Activated CD4-positive, alpha-beta T cell treated with anti-CD3 and anti-CD28 coated beads, Interleukin-2, amount 10 ng/mL, durations not matched to agents 24 days and 14 days (primary cell): ENCODE measurements around the gene BAIAP2L2. TPM values are rescaled to one million over a fixed set of nuclear protein-coding genes. Genes with fewer than 3 reads are reported as not detected.
"Not testable (repeated sequence)": the region's sequence is repeated elsewhere in the genome, so short reads cannot be mapped to it uniquely, and the experiment has no call there.

Source experiments
- DNase-seq: peaks from one replicate; pipeline ENCODE4 v3.0.0; 2022
- H3K27ac Mint-ChIP-seq: one replicate; pipeline ENCODE4 v1.8.0; 2022; ENCODE audit warnings: mild to moderate bottlenecking, mixed read lengths
- H3K27me3 Mint-ChIP-seq: one replicate; pipeline ENCODE4 v1.8.0; 2022; ENCODE audit warnings: mixed read lengths
- H3K36me3 Mint-ChIP-seq: one replicate; pipeline ENCODE4 v1.8.0; 2022; ENCODE audit warnings: low read depth, mild to moderate bottlenecking, mixed read lengths
- H3K4me1 Mint-ChIP-seq: one replicate; pipeline ENCODE4 v1.8.0; 2021; ENCODE audit warnings: mixed read lengths
- H3K4me3 Mint-ChIP-seq: one replicate; pipeline ENCODE4 v1.8.0; 2022; ENCODE audit warnings: mild to moderate bottlenecking, moderate library complexity, mixed read lengths
- H3K9me3 Mint-ChIP-seq: one replicate; pipeline ENCODE4 v1.8.0; 2021; ENCODE audit warnings: mixed read lengths
- intact Hi-C: fragments of 100-400 bp; cut with micrococcal nuclease; formaldehyde crosslinking; loops from one replicate; pipeline ENCODE4 v1.15.1; 2023
- total RNA-seq: library from RNA; stranded (reverse); gene quantifications from 2 replicates; pipeline ENCODE4 v1.2.3, GENCODE V29; 2022

Gene BAIAP2L2
- total RNA-seq, result 0.19 and 0.45 TPM in 2 replicates

DNA sequence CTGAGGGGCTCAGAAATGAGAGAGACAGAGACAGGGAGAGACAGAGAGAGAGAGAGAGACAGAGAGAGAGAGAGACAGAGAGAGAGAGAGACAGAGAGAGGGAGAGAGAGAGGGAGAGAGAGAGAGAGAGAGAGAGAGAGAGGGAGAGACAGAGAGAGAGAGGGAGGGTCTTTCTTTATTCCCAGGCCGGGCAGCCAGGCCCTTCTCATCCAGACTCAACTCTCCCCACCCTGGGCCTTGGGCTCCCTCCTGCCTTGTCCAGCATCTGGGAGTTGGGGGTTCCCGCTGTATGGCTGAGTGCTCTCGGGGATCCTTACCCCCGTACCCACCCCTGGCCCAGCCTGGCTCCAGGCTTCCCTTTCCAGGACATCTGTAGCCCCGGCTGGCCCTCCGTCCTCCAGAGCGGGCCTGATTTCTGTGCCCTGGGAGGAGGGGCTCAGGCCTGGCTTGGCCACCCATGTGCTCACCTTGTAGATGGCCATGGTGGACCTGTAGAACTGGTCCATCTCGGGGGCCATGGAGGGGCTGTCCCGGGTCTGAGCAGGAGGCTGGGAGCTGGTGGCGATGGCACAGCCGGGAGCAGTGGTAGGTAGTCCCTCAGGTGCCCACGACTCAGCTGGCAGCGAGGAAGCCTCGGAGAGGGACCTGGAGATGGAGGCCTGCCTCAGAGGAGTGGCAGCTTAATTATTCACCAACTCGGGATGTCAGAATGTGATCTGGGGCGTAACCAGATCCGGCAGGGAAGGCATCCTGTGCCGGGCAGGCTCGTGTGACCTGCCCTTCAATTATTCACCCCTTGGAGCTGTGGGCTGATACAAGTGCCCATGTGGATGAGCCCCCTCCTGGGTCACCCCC is at the start of gene BAIAP2L2:
TSS of gene BAIAP2L2 (minus strand) at position 677 of the 855 bp plus-strand sequence. CDS start at position 518, 159 bp downstream.
- Mint-ChIP-seq H3K27ac (peak within 1 kb of the TSS; percentile 5), H3K4me3 (no peak within 1 kb of the TSS), H3K27me3 (no peaks in the 10 kb centered on the region), H3K9me3 (no peaks in the 10 kb centered on the region), H3K4me1 (no peaks in the 10 kb centered on the region), H3K36me3 (no peaks in the 10 kb centered on the region)
- intact Hi-C loops, result loop anchor here (10.0 kb wide), 1 partner anchor 95 kb away; the partner anchor contains the start of gene MAFF
- no peak for DNase-seq

DNA sequence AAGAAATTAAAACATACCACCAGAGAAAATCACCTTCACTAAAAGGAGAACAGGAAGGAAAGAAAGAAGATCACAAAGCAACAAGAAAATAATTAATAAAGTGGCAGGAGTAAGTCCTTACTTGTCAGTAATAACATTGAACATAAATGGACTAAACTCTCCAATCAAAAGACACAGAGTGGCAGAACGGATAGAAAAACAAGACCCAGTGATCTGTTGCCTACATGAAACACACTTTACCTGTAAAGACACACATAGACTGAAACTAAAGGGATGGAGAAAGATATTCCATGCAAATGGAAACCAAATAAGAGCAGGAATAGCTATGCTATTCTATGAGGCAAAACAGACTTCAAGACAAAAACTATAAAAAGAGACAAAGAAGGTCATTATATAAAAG is 45.2 kb upstream of the BAIAP2L2 start:
- no peaks in the 10 kb centered on the region for H3K27me3 Mint-ChIP-seq
- no peak for DNase-seq
- H3K36me3 Mint-ChIP-seq, result no peaks in the 10 kb centered on the region
- no peak overlapping the region for H3K4me3 Mint-ChIP-seq
- H3K4me1 Mint-ChIP-seq, result no peaks in the 10 kb centered on the region
- no peak overlapping the region for H3K27ac Mint-ChIP-seq
- intact Hi-C loops, result no loop called here
- H3K9me3 Mint-ChIP-seq, result no peaks in the 10 kb centered on the region

DNA sequence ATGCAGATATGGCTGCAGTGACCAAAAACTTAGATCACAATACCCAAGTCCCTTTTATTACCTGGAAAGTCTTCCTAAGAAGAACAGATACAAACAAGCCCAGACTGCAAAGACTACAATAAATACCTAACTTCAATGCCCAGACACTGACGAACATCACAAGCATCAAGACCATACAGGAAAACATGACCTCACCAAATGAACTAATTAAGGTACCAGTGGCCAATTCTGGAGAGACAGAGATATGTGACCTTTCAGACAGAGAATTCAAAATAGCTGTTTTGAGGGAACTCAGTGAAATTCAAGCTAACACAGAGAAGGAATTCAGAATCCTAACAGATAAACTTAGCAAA is 44.1 kb upstream of the BAIAP2L2 start:
- H3K4me3 Mint-ChIP-seq, H3K27me3 Mint-ChIP-seq, H3K9me3 Mint-ChIP-seq, intact Hi-C loops, H3K27ac Mint-ChIP-seq, DNase-seq, H3K4me1 Mint-ChIP-seq, H3K36me3 Mint-ChIP-seq: not testable (repeated sequence)

GRCh38 chr22:38153821-38154562 is 43.5 kb upstream of the BAIAP2L2 start:
- Mint-ChIP-seq H3K4me3 (no peak overlapping the region), H3K27ac (no peak overlapping the region)
- DNase-seq, result no peak

DNA sequence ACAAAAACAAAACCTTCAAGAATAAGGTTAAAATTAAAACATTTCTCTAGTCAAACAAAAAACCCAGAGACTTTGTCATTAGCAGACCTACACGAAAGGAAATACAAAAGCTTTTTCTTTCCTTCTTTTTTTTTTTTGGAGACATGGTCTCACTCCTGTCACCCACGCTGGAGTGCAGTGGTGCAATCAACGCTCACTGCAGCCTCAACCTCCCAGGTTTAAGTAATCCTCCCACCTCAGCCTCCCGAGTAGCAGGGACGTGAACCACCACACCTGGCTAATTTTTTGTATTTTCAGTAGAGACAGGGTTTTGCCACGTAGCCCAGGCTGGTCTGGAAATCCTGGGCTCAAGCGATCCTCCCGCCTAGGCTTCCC is 40.6 kb upstream of the BAIAP2L2 start:
- intact Hi-C loops, result no loop called here
- H3K9me3 Mint-ChIP-seq, result no peaks in the 10 kb centered on the region
- H3K27ac Mint-ChIP-seq, result no peak overlapping the region

More at GRCh38 chr22:38153821-38154562, 43.5 kb upstream of the BAIAP2L2 start:
- H3K27me3 Mint-ChIP-seq, result no peaks in the 10 kb centered on the region
- H3K9me3 Mint-ChIP-seq, result no peaks in the 10 kb centered on the region
- intact Hi-C loops, result no loop called here
- no peaks in the 10 kb centered on the region for H3K36me3 Mint-ChIP-seq
- H3K4me1 Mint-ChIP-seq, result no peaks in the 10 kb centered on the region

GRCh38 chr22:38148245-38148644 is 37.8 kb upstream of the BAIAP2L2 start:
- H3K4me1 Mint-ChIP-seq, result peaks cover 14% of the 10 kb centered on the region
- intact Hi-C loops, result no loop called here
- DNase-seq, result no peak
- H3K9me3 Mint-ChIP-seq, result no peaks in the 10 kb centered on the region
- H3K4me3 Mint-ChIP-seq, result no peak overlapping the region
- H3K27me3 Mint-ChIP-seq, result no peaks in the 10 kb centered on the region
- H3K36me3 Mint-ChIP-seq, result peaks cover 5% of the 10 kb centered on the region
- H3K27ac Mint-ChIP-seq, result no peak overlapping the region

More for the DNA sequence above, 40.6 kb upstream of the BAIAP2L2 start:
- Mint-ChIP-seq H3K36me3 (peaks cover 2% of the 10 kb centered on the region), H3K27me3 (no peaks in the 10 kb centered on the region), H3K4me1 (peaks cover 11% of the 10 kb centered on the region), H3K4me3 (no peak overlapping the region)
- DNase-seq, result no peak

GRCh38 chr22:38146166-38146565 is 35.7 kb upstream of the BAIAP2L2 start:
- peaks cover 14% of the 10 kb centered on the region for H3K4me1 Mint-ChIP-seq
- DNase-seq, H3K27me3 Mint-ChIP-seq, H3K36me3 Mint-ChIP-seq, H3K4me3 Mint-ChIP-seq, intact Hi-C loops, H3K27ac Mint-ChIP-seq, H3K9me3 Mint-ChIP-seq: not testable (repeated sequence)

DNA sequence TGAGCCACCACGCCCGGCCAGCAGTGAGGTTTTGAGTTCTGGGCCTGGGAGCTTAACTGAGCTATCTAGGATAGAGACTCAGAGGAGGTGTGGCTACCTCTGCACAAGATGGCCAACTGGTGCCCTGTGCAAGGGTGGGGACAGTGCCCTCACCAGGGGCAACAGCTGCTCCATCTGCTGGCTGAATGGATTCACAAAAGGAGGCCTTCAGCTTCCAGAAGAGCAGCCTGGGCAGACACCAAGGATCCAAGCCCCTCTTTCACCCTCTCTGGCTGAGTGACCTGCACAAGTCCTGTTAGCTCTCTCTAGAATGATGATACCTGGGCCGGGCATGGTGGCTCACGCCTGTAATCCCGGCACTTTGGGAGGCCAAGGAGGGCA is 33.5 kb upstream of the BAIAP2L2 start:
- Mint-ChIP-seq H3K9me3 (no peaks in the 10 kb centered on the region), H3K27me3 (no peaks in the 10 kb centered on the region), H3K4me1 (peaks cover 14% of the 10 kb centered on the region), H3K27ac (no peak overlapping the region), H3K4me3 (no peak overlapping the region), H3K36me3 (peaks cover 8% of the 10 kb centered on the region)
- intact Hi-C loops, result no loop called here
- DNase-seq, result no peak

DNA sequence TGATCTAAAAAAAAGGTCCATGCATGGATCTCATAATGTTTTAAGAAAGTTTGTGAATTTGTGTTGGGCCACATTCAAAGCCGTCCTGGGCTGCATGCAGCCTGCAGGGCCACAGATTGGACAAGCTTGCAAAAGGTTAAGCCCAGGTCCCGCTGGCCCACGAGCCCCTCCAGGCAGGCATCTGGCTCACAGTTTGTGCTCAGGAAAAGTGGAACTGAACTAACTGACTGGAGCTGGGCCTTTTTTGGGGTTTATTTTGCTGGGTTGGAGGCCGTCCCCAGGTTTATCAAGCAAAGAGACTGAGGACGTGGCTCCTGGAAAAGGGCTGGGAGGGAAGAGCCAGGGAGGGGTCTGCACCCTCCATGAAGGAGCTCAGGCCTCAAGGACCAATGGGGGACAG is 32.1 kb upstream of the BAIAP2L2 start:
- H3K9me3 Mint-ChIP-seq, result no peaks in the 10 kb centered on the region
- no peaks in the 10 kb centered on the region for H3K27me3 Mint-ChIP-seq
- H3K4me1 Mint-ChIP-seq, result peaks cover 6% of the 10 kb centered on the region
- intact Hi-C loops, result no loop called here
- no peak for DNase-seq
- peaks cover 8% of the 10 kb centered on the region for H3K36me3 Mint-ChIP-seq
- no peak overlapping the region for H3K4me3 Mint-ChIP-seq
- no peak overlapping the region for H3K27ac Mint-ChIP-seq

DNA sequence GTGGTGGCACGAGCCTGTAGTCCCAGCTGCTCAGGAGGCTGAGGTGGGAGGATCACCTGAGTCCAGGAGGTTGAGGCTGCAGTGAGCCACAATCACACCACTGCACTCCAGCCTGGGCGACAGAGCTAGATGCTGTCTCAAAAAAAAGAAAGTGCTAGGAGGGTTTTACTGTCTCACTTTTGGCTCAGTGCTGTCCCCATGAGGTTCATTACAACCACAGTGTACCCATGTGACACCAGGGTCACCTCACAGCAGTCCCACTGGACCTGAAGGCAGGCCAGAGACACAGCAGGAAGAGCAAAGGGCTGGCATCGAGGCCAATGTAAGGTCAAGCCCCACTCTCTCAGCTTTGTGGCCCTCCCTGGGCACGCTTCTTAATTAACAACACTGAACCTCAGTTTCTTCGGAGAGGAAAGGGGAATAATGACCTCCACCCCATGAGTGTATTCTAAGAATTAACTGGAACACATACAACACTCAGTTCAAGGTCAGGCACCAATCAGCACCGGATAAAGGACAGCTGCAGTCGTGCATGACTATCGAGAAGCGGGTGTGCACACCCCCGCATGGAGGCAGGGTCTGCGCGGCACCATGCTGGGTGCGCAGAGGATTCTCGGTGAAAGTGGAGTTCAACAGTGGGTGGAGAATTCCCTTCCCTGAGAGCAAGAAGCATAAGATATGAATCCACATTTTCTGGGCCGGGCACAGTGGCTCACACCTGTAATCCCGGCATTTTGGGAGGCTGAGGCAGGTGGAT is 30.9 kb upstream of the BAIAP2L2 start:
- Mint-ChIP-seq H3K27me3 (no peaks in the 10 kb centered on the region), H3K4me3 (no peak overlapping the region), H3K9me3 (no peaks in the 10 kb centered on the region), H3K36me3 (peaks cover 10% of the 10 kb centered on the region), H3K4me1 (peaks cover 4% of the 10 kb centered on the region), H3K27ac (no peak overlapping the region)
- intact Hi-C loops, result no loop called here
- DNase-seq, result no peak

DNA sequence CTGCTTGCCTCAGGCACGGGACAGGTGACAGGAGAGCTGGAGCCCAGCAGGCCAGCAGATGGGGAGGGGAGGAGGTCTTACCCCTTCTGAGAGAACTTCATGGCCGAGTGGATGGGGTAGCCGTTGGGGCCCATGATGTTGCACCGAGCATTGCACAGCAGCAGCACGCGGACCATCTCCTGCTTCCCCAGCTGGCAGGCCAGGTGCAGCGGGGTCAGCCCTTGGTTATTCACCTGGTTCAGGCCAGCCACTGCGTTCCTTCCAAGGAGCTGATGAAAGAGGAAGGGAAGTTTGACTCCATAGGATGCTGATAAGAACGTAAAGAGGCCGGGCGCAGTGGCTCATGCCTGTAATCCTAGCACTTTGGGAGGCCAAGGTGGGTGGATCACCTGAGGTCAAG is 29.4 kb upstream of the BAIAP2L2 start:
- H3K36me3 Mint-ChIP-seq, result peaks cover 13% of the 10 kb centered on the region
- no peak overlapping the region for H3K4me3 Mint-ChIP-seq
- no peaks in the 10 kb centered on the region for H3K27me3 Mint-ChIP-seq
- intact Hi-C loops, result no loop called here
- no peaks in the 10 kb centered on the region for H3K9me3 Mint-ChIP-seq
- peaks cover 4% of the 10 kb centered on the region for H3K4me1 Mint-ChIP-seq
- DNase-seq, result no peak
- no peak overlapping the region for H3K27ac Mint-ChIP-seq

DNA sequence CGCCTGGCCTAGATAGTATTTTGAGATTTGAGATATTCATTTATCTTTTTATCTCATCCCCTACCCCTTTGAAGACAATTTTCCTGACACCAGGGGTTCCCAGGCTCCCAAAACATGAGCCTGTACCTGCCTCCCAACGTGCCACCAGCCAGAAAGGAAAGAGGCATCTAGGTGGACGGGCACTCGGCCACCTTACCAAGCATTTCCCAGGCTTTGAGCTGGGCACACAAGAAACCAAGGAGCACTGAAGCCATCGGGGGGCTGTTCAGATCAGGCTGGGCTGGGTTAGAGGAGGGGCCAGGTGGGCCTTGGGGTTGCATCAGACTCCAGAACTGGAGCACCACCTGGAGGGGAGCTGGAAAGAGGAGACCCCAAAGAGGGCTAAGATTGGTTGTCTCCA is 28.5 kb upstream of the BAIAP2L2 start:
- peaks cover 13% of the 10 kb centered on the region for H3K36me3 Mint-ChIP-seq

GRCh38 chr22:38137876-38138687 is 27.6 kb upstream of the BAIAP2L2 start:
- no peak for DNase-seq
- no peaks in the 10 kb centered on the region for H3K9me3 Mint-ChIP-seq
- H3K36me3 Mint-ChIP-seq, result peaks cover 10% of the 10 kb centered on the region
- no peak overlapping the region for H3K4me3 Mint-ChIP-seq
- H3K27ac Mint-ChIP-seq, result no peak overlapping the region
- H3K27me3 Mint-ChIP-seq, result no peaks in the 10 kb centered on the region
- intact Hi-C loops, result no loop called here
- no peaks in the 10 kb centered on the region for H3K4me1 Mint-ChIP-seq

More for the DNA sequence above, 28.5 kb upstream of the BAIAP2L2 start:
- intact Hi-C loops, result no loop called here
- Mint-ChIP-seq H3K27ac (no peak overlapping the region), H3K4me3 (no peak overlapping the region), H3K9me3 (no peaks in the 10 kb centered on the region), H3K27me3 (no peaks in the 10 kb centered on the region), H3K4me1 (peaks cover 4% of the 10 kb centered on the region)
- no peak for DNase-seq
